SU-DHL-6 (cell line): ENCODE data around the gene HES4.
A peak's percentile ranks its signal among the peaks of the same experiment; 100 is the strongest.

Experiments
- H2AFZ ChIP-seq: fragments of 200-600 bp; sonication (generic); 2 replicates; pipeline ENCODE4 v1.6.1; 2014; ENCODE audit warnings: low read depth, mild to moderate bottlenecking, moderate library complexity, mixed read lengths, antibody characterized with exemption, low read length; ENCODE audit not compliant: severe bottlenecking
- H3F3A ChIP-seq: fragments of 200-600 bp; shearing (Covaris generic); 2 replicates; pipeline ENCODE4 v1.6.0; 2016; ENCODE audit warnings: antibody characterized with exemption, mild to moderate bottlenecking; ENCODE audit not compliant: insufficient read depth
- H3K27ac ChIP-seq: fragments of 200-600 bp; sonication (generic); 2 replicates; pipeline ENCODE4 v1.5.1; 2016; ENCODE audit warnings: low read depth, mild to moderate bottlenecking, low read length, moderate library complexity, mixed read lengths
- H3K27me3 ChIP-seq: fragments of 200-600 bp; sonication (generic), shearing (Covaris generic); 2 replicates; pipeline ENCODE4 v1.6.0; 2014; ENCODE audit warnings: mild to moderate bottlenecking, low read length
- H3K36me3 ChIP-seq: fragments of 200-600 bp; sonication (generic); 2 replicates; pipeline ENCODE4 v1.6.1; 2014; ENCODE audit warnings: mild to moderate bottlenecking, low read length, mixed read lengths
- H3K4me2 ChIP-seq: fragments of 300-600, 200-600 bp; shearing (Covaris generic), sonication (generic); 2 replicates; pipeline ENCODE4 v1.6.0; 2014; ENCODE audit warnings: low read length, low read depth, mild to moderate bottlenecking; ENCODE audit not compliant: poor library complexity, severe bottlenecking
- H3K4me3 ChIP-seq: fragments of 200-600 bp; sonication (generic); 2 replicates; pipeline ENCODE4 v1.5.1; 2014; ENCODE audit warnings: antibody characterized with exemption, low read length, mild to moderate bottlenecking, mixed read lengths; ENCODE audit not compliant: insufficient read depth, poor library complexity, severe bottlenecking
- H3K79me2 ChIP-seq: fragments of 200-600 bp; sonication (generic); 2 replicates; pipeline ENCODE4 v1.6.1; 2014; ENCODE audit warnings: mild to moderate bottlenecking, low read length, moderate library complexity; ENCODE audit not compliant: insufficient read depth
- H3K9ac ChIP-seq: fragments of 200-600 bp; sonication (generic); 2 replicates; pipeline ENCODE4 v1.7.0; 2014; ENCODE audit warnings: mild to moderate bottlenecking, low read length
- H3K9me2 ChIP-seq: fragments of 200-600 bp; sonication (generic); replicated peaks from 2 replicates; pipeline ENCODE4 v1.6.1; 2014; ENCODE audit warnings: low read length; ENCODE audit not compliant: insufficient read depth
- H3K9me3 ChIP-seq: fragments of 200-600 bp; sonication (generic); 2 replicates; pipeline ENCODE4 v1.6.1; 2014; ENCODE audit warnings: low read length, mixed read lengths; ENCODE audit not compliant: insufficient read depth
- H4K20me1 ChIP-seq: fragments of 200-600 bp; sonication (generic); 2 replicates; pipeline ENCODE4 v1.6.1; 2014; ENCODE audit warnings: low read depth, mild to moderate bottlenecking, antibody characterized with exemption, low read length, moderate library complexity, mixed read lengths
- CTCF ChIP-seq: fragments of 200-600 bp; sonication (generic); IDR thresholded peaks from one replicate; pipeline ENCODE4 v1.5.1; 2017; ENCODE audit warnings: antibody characterized with exemption, mild to moderate bottlenecking, low read length, moderate library complexity; ENCODE audit not compliant: insufficient read depth, poor library complexity, severe bottlenecking
- EZH2phosphoT487 ChIP-seq: fragments of 200-600 bp; sonication (generic), shearing (Covaris generic); conservative IDR thresholded peaks from 2 replicates; pipeline ENCODE4 v1.6.1; 2018; ENCODE audit warnings: mild to moderate bottlenecking, antibody characterized with exemption, low read length, moderate library complexity, mixed read lengths

The HES4 gene

GRCh38 chr1:966135-966703, 33.7 kb downstream of the HES4 start, which contains the start of gene PLEKHN1:
TSS of gene PLEKHN1 (plus strand) at chr1:966482. CDS start at chr1:966532, 50 bp downstream.
- Histone ChIP-seq H2AFZ (no peak within 1 kb of the TSS), H3K9me3 (no peaks in the 10 kb centered on the region), H3K4me2 (peak within 1 kb of the TSS; percentile 52), H3K4me3 (peak within 1 kb of the TSS; percentile 39), H3K27me3 (no peaks in the 10 kb centered on the region), H3F3A (no peaks in the 10 kb centered on the region), H4K20me1 (no peaks in the 10 kb centered on the region), H3K36me3 (no peaks in the 10 kb centered on the region), H3K9ac (0 out of 2 replicates have a peak within 1 kb of the TSS, but pooled peaks have one; percentile 1), H3K79me2 (no peaks in the 10 kb centered on the region), H3K27ac (no peak within 1 kb of the TSS), H3K9me2 (no peaks in the 10 kb centered on the region)
- TF ChIP-seq CTCF (no peak), EZH2phosphoT487 (no peak)

- H3K4me2 ChIP-seq = no peak overlapping the region
- H3K27ac ChIP-seq = no peak overlapping the region
- H3F3A ChIP-seq = no peaks in the 10 kb centered on the region
- H3K9me2 ChIP-seq = no peaks in the 10 kb centered on the region
- no peaks in the 10 kb centered on the region for H3K27me3 ChIP-seq
- no peak overlapping the region for H2AFZ ChIP-seq
- H3K36me3 ChIP-seq = no peaks in the 10 kb centered on the region
- no peaks in the 10 kb centered on the region for H3K79me2 ChIP-seq
- no peak overlapping the region for H3K4me3 ChIP-seq
- no peaks in the 10 kb centered on the region for H3K9me3 ChIP-seq
- H4K20me1 ChIP-seq = no peaks in the 10 kb centered on the region
- no peak overlapping the region for H3K9ac ChIP-seq
- TF ChIP-seq EZH2phosphoT487 (no peak), CTCF (no peak)
These were observed 34.3 kb downstream of the HES4 start for GRCh38 chr1:965526-966134.

- Histone ChIP-seq H3F3A (no peaks in the 10 kb centered on the region), H3K9me3 (no peaks in the 10 kb centered on the region), H3K9me2 (no peaks in the 10 kb centered on the region), H3K4me3 (no peak overlapping the region), H3K27ac (no peak overlapping the region), H4K20me1 (no peaks in the 10 kb centered on the region), H3K9ac (no peak overlapping the region), H2AFZ (no peak overlapping the region), H3K27me3 (no peaks in the 10 kb centered on the region), H3K4me2 (no peak overlapping the region), H3K79me2 (no peaks in the 10 kb centered on the region), H3K36me3 (no peaks in the 10 kb centered on the region)
- TF ChIP-seq EZH2phosphoT487 (no peak), CTCF (no peak)
These were observed 35.0 kb downstream of the HES4 start for GRCh38 chr1:964691-965525.
